ENCODE measurements around the gene ETAA1.

DNA sequence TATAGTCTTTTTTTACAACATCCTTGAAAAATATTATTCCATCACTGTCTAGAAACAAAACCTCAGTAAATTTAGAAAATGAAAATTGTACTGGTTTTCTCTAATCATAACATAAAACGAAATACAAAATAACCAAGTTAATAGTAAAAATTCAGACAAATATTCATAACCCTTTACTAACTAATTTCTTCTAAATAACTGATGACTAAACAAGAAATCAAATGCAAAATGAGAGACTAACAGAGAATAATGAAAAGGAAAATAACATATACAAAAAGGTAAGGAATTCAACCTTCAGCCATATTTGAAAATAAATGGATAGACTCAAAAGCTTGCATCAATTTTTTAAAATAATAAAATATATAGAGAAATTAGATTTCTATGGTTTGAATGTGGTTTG is 18.6 kb upstream of the ETAA1 start:
- TF ChIP-seq SIX5 (IDR thresholded peaks at IDR 0.05; ENCODE audit: low read depth, low read length) (no peak), SAP30 (IDR thresholded peaks at IDR 0.05; ENCODE audit: insufficient read depth, insufficient replicate concordance, low read length) (no peak)

All from H1 (cell line).